ENCODE results near the gene MTCH1.

The MTCH1 gene

GRCh38 chr6:36970892-36971842 lies 14.8 kb downstream of the MTCH1 start:
- no peak for DNase-seq (ENCODE audit: low read depth)

- DNase-seq (ENCODE audit: low read depth) = no peak
Measured at GRCh38 chr6:36969988-36970891, 15.8 kb downstream of the MTCH1 start.

- no peak for DNase-seq (ENCODE audit: low read depth)
Measured at GRCh38 chr6:36969240-36969691, 16.7 kb downstream of the MTCH1 start.

- DNase-seq (ENCODE audit: low read depth) = no peak
Measured at GRCh38 chr6:36968266-36968977, 17.6 kb downstream of the MTCH1 start.

GRCh38 chr6:36967757-36968156 lies 18.2 kb downstream of the MTCH1 start:
- no peak for DNase-seq (ENCODE audit: low read depth)

- no peak for DNase-seq (ENCODE audit: low read depth)
Measured at GRCh38 chr6:36967301-36967700, 18.7 kb downstream of the MTCH1 start.

- no peak for DNase-seq (ENCODE audit: low read depth)
Measured at GRCh38 chr6:36964908-36965307, 21.1 kb downstream of the MTCH1 start.

- DNase-seq (ENCODE audit: low read depth) = no peak
Measured at GRCh38 chr6:36964349-36964748, 21.6 kb downstream of the MTCH1 start.

- no peak for DNase-seq (ENCODE audit: low read depth)
Measured at GRCh38 chr6:36963451-36964290, 22.3 kb downstream of the MTCH1 start.

GRCh38 chr6:36962874-36963273 lies 23.1 kb downstream of the MTCH1 start:
- DNase-seq (ENCODE audit: low read depth) = no peak

- no peak for DNase-seq (ENCODE audit: low read depth)
Measured at GRCh38 chr6:36961441-36962435, 24.3 kb downstream of the MTCH1 start.

- DNase-seq (ENCODE audit: low read depth) = no peak
Measured at GRCh38 chr6:36959555-36960250, 26.3 kb downstream of the MTCH1 start.

GRCh38 chr6:36958775-36959554 lies 27.0 kb downstream of the MTCH1 start:
- no peak for DNase-seq (ENCODE audit: low read depth)

- DNase-seq (ENCODE audit: low read depth) = no peak
Measured at GRCh38 chr6:36957773-36958271, 28.2 kb downstream of the MTCH1 start.

- DNase-seq (ENCODE audit: low read depth) = no peak
Measured at GRCh38 chr6:36956446-36956820, 29.6 kb downstream of the MTCH1 start.

- DNase-seq (ENCODE audit: low read depth) = no peak
Measured at GRCh38 chr6:36955671-36956445, 30.1 kb downstream of the MTCH1 start.

GRCh38 chr6:36955136-36955535 lies 30.9 kb downstream of the MTCH1 start:
- DNase-seq (ENCODE audit: low read depth) = no peak

All from HS-27A (cell line).